Fibroblast of the aortic adventitia (primary cell): ENCODE results near the gene WNT4. TPM values are rescaled to one million over a fixed set of nuclear protein-coding genes. Genes with fewer than 3 reads are reported as not detected.
A peak's percentile ranks its signal among the peaks of the same experiment; 100 is the strongest.

Experiments used
- DNase-seq: peaks from one replicate; pipeline ENCODE4 v3.0.0-alpha.2; 2010; ENCODE audit warnings: low read depth
- H3K4me3 ChIP-seq: 2 replicates; pipeline ENCODE4 v1.5.1; 2011; ENCODE audit warnings: low read depth, mild to moderate bottlenecking, control low read depth, low read length, moderate library complexity
- CTCF ChIP-seq: IDR thresholded peaks from 2 replicates; pipeline ENCODE4 v1.5.1; 2011; ENCODE audit warnings: mild to moderate bottlenecking, low read length, control low read depth, inconsistent platforms; ENCODE audit not compliant: insufficient read depth
- total RNA-seq: library from RNA; depleted of rRNA; stranded (reverse); fragments of >200 nt; gene quantifications from 2 replicates; pipeline ENCODE4 v1.2.3, GENCODE V29; 2012; ENCODE audit warnings: low replicate concordance

WNT4 gene
- total RNA-seq, 1 donor, result under 0.01 TPM

- no peak for TF ChIP-seq CTCF
- no peak overlapping the region for H3K4me3 ChIP-seq
- no peak for DNase-seq
Measured at GRCh38 chr1:22155517-22155916, 12.6 kb upstream of the WNT4 start.

GRCh38 chr1:22154626-22155025 lies 11.7 kb upstream of the WNT4 start:
- no peak for TF ChIP-seq CTCF
- DNase-seq, result no peak
- no peak overlapping the region for H3K4me3 ChIP-seq

- TF ChIP-seq CTCF, result no peak
- H3K4me3 ChIP-seq, result no peak overlapping the region
- no peak for DNase-seq
Measured at GRCh38 chr1:22153660-22154437, 11.0 kb upstream of the WNT4 start.

GRCh38 chr1:22150923-22151322 lies 8.0 kb upstream of the WNT4 start:
- H3K4me3 ChIP-seq, result no peak overlapping the region
- TF ChIP-seq CTCF, result no peak
- no peak for DNase-seq

GRCh38 chr1:22142315-22143064 lies 407 bp downstream of the WNT4 start:
- H3K4me3 ChIP-seq, result peak overlapping the region; percentile 35
- peak; percentile 13 for DNase-seq
- TF ChIP-seq CTCF, result no peak

- H3K4me3 ChIP-seq, result no peak overlapping the region
- DNase-seq, result no peak
- no peak for TF ChIP-seq CTCF
Measured at GRCh38 chr1:22141554-22142314, 1.2 kb downstream of the WNT4 start.
